SU-DHL-6 (cell line): Measurements from ENCODE around the gene TIMM44.

Experiments
- EZH2phosphoT487 ChIP-seq: fragments of 200-600 bp; sonication (generic), shearing (Covaris generic); conservative IDR thresholded peaks from 2 replicates; pipeline ENCODE4 v1.6.1; 2018; ENCODE audit warnings: mild to moderate bottlenecking, antibody characterized with exemption, low read length, moderate library complexity, mixed read lengths
- TF ChIP-seq, protein P1 (sequence below): fragments of 200-600 bp; sonication (generic); IDR thresholded peaks from one replicate; pipeline ENCODE4 v1.5.1; 2017; ENCODE audit warnings: antibody characterized with exemption, mild to moderate bottlenecking, low read length, moderate library complexity; ENCODE audit not compliant: insufficient read depth, poor library complexity, severe bottlenecking

GRCh38 chr19:7919610-7920518 lies 23.6 kb downstream of the TIMM44 start, which contains the start of gene SNAPC2:
- TF ChIP-seq, protein P1, sequence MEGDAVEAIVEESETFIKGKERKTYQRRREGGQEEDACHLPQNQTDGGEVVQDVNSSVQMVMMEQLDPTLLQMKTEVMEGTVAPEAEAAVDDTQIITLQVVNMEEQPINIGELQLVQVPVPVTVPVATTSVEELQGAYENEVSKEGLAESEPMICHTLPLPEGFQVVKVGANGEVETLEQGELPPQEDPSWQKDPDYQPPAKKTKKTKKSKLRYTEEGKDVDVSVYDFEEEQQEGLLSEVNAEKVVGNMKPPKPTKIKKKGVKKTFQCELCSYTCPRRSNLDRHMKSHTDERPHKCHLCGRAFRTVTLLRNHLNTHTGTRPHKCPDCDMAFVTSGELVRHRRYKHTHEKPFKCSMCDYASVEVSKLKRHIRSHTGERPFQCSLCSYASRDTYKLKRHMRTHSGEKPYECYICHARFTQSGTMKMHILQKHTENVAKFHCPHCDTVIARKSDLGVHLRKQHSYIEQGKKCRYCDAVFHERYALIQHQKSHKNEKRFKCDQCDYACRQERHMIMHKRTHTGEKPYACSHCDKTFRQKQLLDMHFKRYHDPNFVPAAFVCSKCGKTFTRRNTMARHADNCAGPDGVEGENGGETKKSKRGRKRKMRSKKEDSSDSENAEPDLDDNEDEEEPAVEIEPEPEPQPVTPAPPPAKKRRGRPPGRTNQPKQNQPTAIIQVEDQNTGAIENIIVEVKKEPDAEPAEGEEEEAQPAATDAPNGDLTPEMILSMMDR: no peak
- TF ChIP-seq EZH2phosphoT487: no peak
